Activated CD8-positive, alpha-beta T cell treated with anti-CD3 and anti-CD28 coated beads for 36 hours (primary cell): ENCODE measurements around the gene MVB12B. TPM values are rescaled to one million over a fixed set of nuclear protein-coding genes. Genes with fewer than 3 reads are reported as not detected.
A peak's percentile ranks its signal among the peaks of the same experiment; 100 is the strongest.

ENCODE experiments used
- ATAC-seq: fragments of 200-7000 bp; cut with Tn5 transposase; one replicate; pipeline ENCODE4 v1.10.0; 2021; ENCODE audit warnings: mild to moderate bottlenecking, moderate library complexity
- CTCF ChIA-PET: fragments of 350-600 bp; sonication (Branson Sonifier 250); formaldehyde crosslinking; loops from one replicate; lab custom pipeline; 2021; ENCODE audit warnings: antibody characterized with exemption; lab: Charles Lee
- POLR2A ChIA-PET: fragments of 350-600 bp; sonication (Branson Sonifier 250); formaldehyde crosslinking; loops from one replicate; lab custom pipeline; 2021; ENCODE audit warnings: antibody characterized with exemption; lab: Charles Lee
- DNase-seq: peaks from one replicate; pipeline ENCODE4 v3.0.0-alpha.2; 2020
- H3K27ac Mint-ChIP-seq: one replicate; pipeline ENCODE4 v1.8.0; 2021; ENCODE audit warnings: mild to moderate bottlenecking, mixed read lengths
- H3K27me3 Mint-ChIP-seq: one replicate; pipeline ENCODE4 v1.8.0; 2021; ENCODE audit warnings: mixed read lengths
- H3K36me3 Mint-ChIP-seq: one replicate; pipeline ENCODE4 v1.8.0; 2021; ENCODE audit warnings: low read depth, mixed read lengths
- H3K4me1 Mint-ChIP-seq: one replicate; pipeline ENCODE4 v1.8.0; 2021; ENCODE audit warnings: low read depth, mixed read lengths
- H3K4me3 Mint-ChIP-seq: one replicate; pipeline ENCODE4 v1.8.0; 2021; ENCODE audit warnings: mild to moderate bottlenecking, moderate library complexity, mixed read lengths
- H3K9me3 Mint-ChIP-seq: one replicate; pipeline ENCODE4 v1.8.0; 2021; ENCODE audit warnings: mixed read lengths
- CTCF ChIP-seq: fragments of 200-600 bp; IDR thresholded peaks from one replicate; pipeline ENCODE4 v1.8.0; 2022; ENCODE audit warnings: antibody characterized with exemption, mild to moderate bottlenecking
- intact Hi-C: fragments of 100-400 bp; cut with micrococcal nuclease; formaldehyde crosslinking; loops from one replicate; pipeline ENCODE4 v1.10.0; 2022
- total RNA-seq, 2 experiments: library from RNA; stranded (reverse); gene quantifications; one replicate each; pipeline ENCODE4 v1.2.3, GENCODE V29; 2021

The MVB12B gene
- total RNA-seq, 2 experiments from 2014 or later, result 6.4 to 6.6 TPM

GRCh38 chr9:126465977-126466376 lies 139.3 kb downstream of the MVB12B start:
- ChIA-PET POLR2A (no interaction called here), CTCF (interaction anchor here (1.2 to 1.4 kb wide), 2 partner anchors 25 to 35 kb away, joined by 3 to 5 read pairs; no protein-coding TSS in a partner anchor)
- peaks cover 37% of the 10 kb centered on the region for H3K4me1 Mint-ChIP-seq
- peaks cover 2% of the 10 kb centered on the region for H3K36me3 Mint-ChIP-seq
- no peak for TF ChIP-seq CTCF
- H3K4me3 Mint-ChIP-seq, result no peak overlapping the region
- no peak for ATAC-seq
- intact Hi-C loops, result no loop called here
- DNase-seq, result no peak
- no peak overlapping the region for H3K27ac Mint-ChIP-seq
- H3K27me3 Mint-ChIP-seq, result no peaks in the 10 kb centered on the region
- no peaks in the 10 kb centered on the region for H3K9me3 Mint-ChIP-seq

GRCh38 chr9:126468141-126468825 lies 141.7 kb downstream of the MVB12B start:
- Mint-ChIP-seq H3K27me3 (no peaks in the 10 kb centered on the region), H3K27ac (no peak overlapping the region), H3K9me3 (no peaks in the 10 kb centered on the region), H3K4me3 (no peak overlapping the region), H3K4me1 (peaks cover 60% of the 10 kb centered on the region), H3K36me3 (peaks cover 2% of the 10 kb centered on the region)
- TF ChIP-seq CTCF, result no peak
- ATAC-seq (no peak), DNase-seq (no peak)
- intact Hi-C loops, result no loop called here
- ChIA-PET CTCF (interaction anchor here (1.8 to 4.8 kb wide), 2 partner anchors 24 to 70 kb away, joined by 9 to 34 read pairs; no protein-coding TSS in a partner anchor), POLR2A (interaction anchor here (0.7 to 1.4 kb wide), 2 partner anchors 11 to 15 kb away, joined by 3 to 4 read pairs; no protein-coding TSS in a partner anchor)

- Mint-ChIP-seq H3K4me1 (peaks cover 67% of the 10 kb centered on the region), H3K27me3 (peaks cover 3% of the 10 kb centered on the region), H3K9me3 (no peaks in the 10 kb centered on the region), H3K27ac (peak overlapping the region; percentile 79), H3K36me3 (peaks cover 2% of the 10 kb centered on the region), H3K4me3 (peak overlapping the region; percentile 46)
- no peak for TF ChIP-seq CTCF
- ATAC-seq, result peak; percentile 79
- CTCF ChIA-PET, result interaction anchor here (1.2 to 5.0 kb wide), 5 partner anchors 21 to 153 kb away, joined by 3 to 45 read pairs (median 9); no protein-coding TSS in a partner anchor
- peak; percentile 68 for DNase-seq
- intact Hi-C loops, result loop anchor here (2.0 kb wide), 2 partner anchors 60 to 74 kb away; no protein-coding TSS in a partner anchor
- POLR2A ChIA-PET, result interaction anchor here (0.6 to 1.2 kb wide), 7 partner anchors 20 to 74 kb away, joined by 3 to 6 read pairs (median 3); no protein-coding TSS in a partner anchor
Observed at GRCh38 chr9:126470241-126470993, 143.8 kb downstream of the MVB12B start.

GRCh38 chr9:126471084-126471624 lies 144.5 kb downstream of the MVB12B start:
- Mint-ChIP-seq H3K4me3 (peak overlapping the region; percentile 46), H3K4me1 (peaks cover 64% of the 10 kb centered on the region), H3K9me3 (no peaks in the 10 kb centered on the region), H3K36me3 (peaks cover 2% of the 10 kb centered on the region), H3K27me3 (peaks cover 3% of the 10 kb centered on the region), H3K27ac (peak overlapping the region; percentile 79)
- intact Hi-C loops, result loop anchor here (2.0 kb wide), 2 partner anchors 60 to 74 kb away; no protein-coding TSS in a partner anchor
- POLR2A ChIA-PET, result interaction anchor here (0.9 to 1.2 kb wide), 4 partner anchors 20 to 764 kb away, joined by 3 read pairs; partner anchors contain the start of gene MAPKAP1
- DNase-seq (peak; percentile 94), ATAC-seq (peak; percentile 80)
- CTCF ChIA-PET, result interaction anchor here (0.5 to 5.0 kb wide), 6 partner anchors 20 to 235 kb away, joined by 3 to 45 read pairs (median 4); no protein-coding TSS in a partner anchor
- no peak for TF ChIP-seq CTCF
